ENCODE measurements around the gene NEK2. TPM values are rescaled to one million over a fixed set of nuclear protein-coding genes. Genes with fewer than 3 reads are reported as not detected.
A peak's percentile ranks its signal among the peaks of the same experiment; 100 is the strongest.

NEK2 gene
- total and polyA plus RNA-seq, 2 of the 13 experiments (the other 11 are each of a cell fraction or from before 2014, with no cell fraction given) = 10.9 to 40.8 TPM

- TF ChIP-seq RERE (CRISPR knock-in tag; IDR thresholded peaks at IDR 0.05; ENCODE audit: low read depth) (peak; percentile 56; the same call in 1 of the 2 replicates), ZFX (CRISPR knock-in tag; IDR thresholded peaks at IDR 0.05; ENCODE audit: low read depth) (no peak; the same call in 1 of the 2 replicates), ZNF501 (CRISPR knock-in tag; IDR thresholded peaks at IDR 0.05) (peak; percentile 97), FOXP1 (IDR thresholded peaks at IDR 0.05) (no peak), FOXP1 (CRISPR knock-in tag; IDR thresholded peaks at IDR 0.05) (peak; percentile 70), HMG20B (CRISPR knock-in tag; conservative IDR thresholded peaks at IDR 0.05) (peak; percentile 84), GLMP (CRISPR knock-in tag; IDR thresholded peaks at IDR 0.05; ENCODE audit: borderline replicate concordance) (no peak), ZBTB40 (IDR thresholded peaks at IDR 0.05) (no peak), ZBTB40 (CRISPR knock-in tag; IDR thresholded peaks at IDR 0.05) (no peak; the same call in 1 of the 2 replicates), SKI (IDR thresholded peaks at IDR 0.05; ENCODE audit: partially characterized antibody) (peak; percentile 48), TFAP4 (IDR thresholded peaks at IDR 0.05; ENCODE audit: borderline replicate concordance, low read depth) (peak; percentile 90), KDM3A (CRISPR knock-in tag; IDR thresholded peaks at IDR 0.05; ENCODE audit: low read depth) (peak; percentile 89; the same call in 1 of the 2 replicates)
Observed at GRCh38 chr1:211675230-211676105, at the start of gene NEK2 (continued).

Data from HepG2 (cell line).